HUES6 (cell line): ENCODE results near the gene ABHD11.

Source experiments
- H3K27ac ChIP-seq: 2 replicates; pipeline ENCODE4 v1.7.0; 2013; ENCODE audit warnings: low read depth, mild to moderate bottlenecking, low read length, inconsistent platforms
- H3K27me3 ChIP-seq: 2 replicates; pipeline ENCODE4 v1.6.1; 2013; ENCODE audit warnings: low read length; ENCODE audit not compliant: control insufficient read depth, insufficient read depth
- H3K36me3 ChIP-seq: 2 replicates; pipeline ENCODE4 v1.6.1; 2013; ENCODE audit warnings: low read length; ENCODE audit not compliant: control insufficient read depth, insufficient read depth
- H3K4me1 ChIP-seq: 2 replicates; pipeline ENCODE4 v1.6.1; 2013; ENCODE audit warnings: low read length; ENCODE audit not compliant: control insufficient read depth, insufficient read depth
- H3K4me3 ChIP-seq: 2 replicates; pipeline ENCODE4 v1.5.1; 2013; ENCODE audit warnings: low read depth, low read length
- H3K9ac ChIP-seq: one replicate; pipeline ENCODE4 v1.6.1; 2013; ENCODE audit warnings: mild to moderate bottlenecking, low read length
- H3K9me3 ChIP-seq: 2 replicates; pipeline ENCODE4 v1.6.1; 2013; ENCODE audit warnings: low read depth, low read length; ENCODE audit not compliant: control insufficient read depth, insufficient read depth

Gene ABHD11

DNA sequence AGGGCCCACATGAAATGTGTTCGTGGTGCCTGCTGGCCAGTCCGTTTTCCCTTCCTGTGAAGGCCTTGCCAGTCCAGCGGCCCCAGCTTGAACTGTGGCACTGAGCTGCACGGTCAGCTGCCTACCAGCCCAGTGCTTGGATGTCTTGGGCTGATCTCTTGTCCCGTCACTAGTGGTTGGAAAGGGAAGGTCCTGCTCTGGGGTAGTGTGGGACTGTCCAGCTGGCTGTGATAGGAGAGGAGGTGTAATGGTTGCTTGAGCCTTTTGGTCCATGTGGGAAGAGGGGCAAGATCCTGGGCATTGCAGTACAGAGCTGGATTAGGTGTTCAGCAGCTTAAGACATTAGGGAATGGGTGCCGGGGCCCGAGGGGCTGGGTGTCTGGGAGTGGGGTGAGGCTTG, 40.2 kb downstream of the ABHD11 start:
- Histone ChIP-seq H3K27me3 (no peaks in the 10 kb centered on the region), H3K27ac (no peak overlapping the region), H3K9ac (no peak overlapping the region), H3K9me3 (no peaks in the 10 kb centered on the region), H3K36me3 (peaks cover 72% of the 10 kb centered on the region), H3K4me3 (no peak overlapping the region), H3K4me1 (peaks cover 5% of the 10 kb centered on the region)

DNA sequence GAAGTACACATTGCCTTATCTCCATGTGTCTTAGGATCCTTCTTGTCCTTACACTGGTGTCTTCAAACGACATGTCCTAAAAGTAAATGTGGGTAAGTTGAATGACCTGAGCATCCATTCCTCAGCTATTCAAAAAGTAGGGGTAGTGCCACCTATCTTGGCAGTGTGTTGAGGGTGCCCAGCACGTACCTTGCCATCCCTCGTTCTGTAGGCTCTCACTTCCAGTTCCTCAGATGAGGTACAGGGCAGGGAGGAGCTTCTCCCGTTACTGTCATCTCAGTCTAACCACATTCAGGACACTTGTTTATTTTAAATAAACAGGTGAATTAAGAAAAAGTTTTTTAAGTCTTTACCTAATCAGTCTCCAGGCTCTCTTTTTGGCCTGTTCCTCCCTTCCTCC, 42.2 kb downstream of the ABHD11 start:
- Histone ChIP-seq H3K27me3 (no peaks in the 10 kb centered on the region), H3K27ac (no peak overlapping the region), H3K9ac (no peak overlapping the region), H3K9me3 (no peaks in the 10 kb centered on the region), H3K36me3 (peaks cover 89% of the 10 kb centered on the region), H3K4me3 (no peak overlapping the region), H3K4me1 (no peaks in the 10 kb centered on the region)

DNA sequence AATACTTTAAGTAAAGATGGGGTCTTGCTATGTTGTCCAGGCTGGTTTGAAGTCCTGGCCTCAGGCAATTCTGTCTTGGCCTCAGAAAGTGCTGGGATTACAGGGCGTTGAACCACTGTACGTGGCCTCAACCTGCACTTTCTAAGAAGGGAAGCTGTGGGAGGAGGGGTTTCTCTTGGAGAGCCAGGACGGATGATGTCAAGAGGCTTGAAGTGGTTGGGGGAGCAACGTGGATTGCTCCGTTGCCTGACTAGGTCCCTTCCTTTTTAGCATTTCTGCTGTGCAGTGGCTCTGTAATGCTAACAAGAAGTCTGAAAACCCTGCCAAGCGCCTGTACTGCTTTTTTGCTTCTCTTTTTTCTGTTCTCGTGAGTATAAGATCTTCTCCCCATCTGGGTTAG, 48.0 kb downstream of the ABHD11 start:
- Histone ChIP-seq H3K27me3 (no peaks in the 10 kb centered on the region), H3K36me3 (peaks cover 89% of the 10 kb centered on the region), H3K4me1 (no peaks in the 10 kb centered on the region), H3K9ac (no peak overlapping the region), H3K9me3 (no peaks in the 10 kb centered on the region), H3K27ac (no peak overlapping the region), H3K4me3 (no peak overlapping the region)

DNA sequence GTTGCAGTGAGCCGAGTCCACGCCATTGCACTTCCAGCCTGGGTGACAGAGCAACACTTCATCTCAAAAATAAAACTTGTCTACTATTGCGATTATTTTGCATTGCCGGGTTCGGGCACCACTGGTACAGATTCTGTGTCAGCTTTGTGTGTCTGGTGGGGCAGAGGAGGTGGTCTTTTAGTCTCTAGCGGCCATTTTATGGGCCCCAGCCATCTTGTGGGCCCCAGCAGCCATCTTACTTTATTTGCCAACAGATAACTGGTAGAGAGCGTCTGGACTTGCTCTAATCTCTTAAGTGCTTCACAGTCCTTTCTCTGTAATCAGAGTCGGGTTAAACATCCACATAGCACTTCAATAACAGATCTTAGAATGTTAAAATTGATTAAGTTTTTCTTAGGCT, 50.3 kb downstream of the ABHD11 start:
- Histone ChIP-seq H3K27me3 (no peaks in the 10 kb centered on the region), H3K27ac (no peak overlapping the region), H3K4me3 (no peak overlapping the region), H3K9me3 (no peaks in the 10 kb centered on the region), H3K4me1 (no peaks in the 10 kb centered on the region), H3K36me3 (peaks cover 70% of the 10 kb centered on the region), H3K9ac (no peak overlapping the region)
